RPMI7951 (cell line): Measurements from ENCODE around the gene WDSUB1. TPM values are rescaled to one million over a fixed set of nuclear protein-coding genes. Genes with fewer than 3 reads are reported as not detected.

Experiments
- DNase-seq: peaks from one replicate; pipeline ENCODE4 v3.0.0-alpha.2; 2012; ENCODE audit warnings: low read depth
- total RNA-seq: library from RNA; depleted of rRNA; stranded (reverse); fragments of >200 nt; shearing (Covaris generic); gene quantifications from 2 replicates; pipeline ENCODE4 v1.2.3, GENCODE V29; 2014

Gene WDSUB1
- total RNA-seq, 1 experiment from 2014 or later: 7.3 TPM

- no peak for DNase-seq
These were observed 61.2 kb downstream of the WDSUB1 start for GRCh38 chr2:159225025-159226016.

GRCh38 chr2:159224061-159224813 lies 62.3 kb downstream of the WDSUB1 start:
- no peak for DNase-seq

GRCh38 chr2:159219394-159219998 lies 67.0 kb downstream of the WDSUB1 start:
- no peak for DNase-seq

GRCh38 chr2:159218389-159218788 lies 68.1 kb downstream of the WDSUB1 start:
- DNase-seq: no peak

DNA sequence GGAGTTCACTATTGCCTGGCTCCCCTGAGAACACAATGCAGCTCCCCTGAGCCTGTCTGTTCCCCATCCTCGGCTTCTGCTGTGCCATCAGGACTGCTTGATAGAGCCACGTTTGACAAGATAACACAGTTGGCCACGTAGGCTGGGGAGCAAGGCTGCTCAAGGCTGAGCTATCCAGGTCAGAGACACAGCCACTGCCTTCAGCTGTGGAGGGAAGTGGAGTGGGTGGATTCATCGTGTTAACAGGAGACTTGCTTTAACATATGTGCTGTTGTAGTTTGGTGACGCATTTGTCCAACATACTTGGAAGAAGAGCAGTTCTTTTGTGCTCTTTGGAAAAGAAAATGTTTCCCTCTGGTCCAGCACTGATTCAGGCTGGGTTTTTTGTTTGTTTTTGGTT lies 68.8 kb downstream of the WDSUB1 start:
- no peak for DNase-seq

- no peak for DNase-seq
These were observed 71.4 kb downstream of the WDSUB1 start for GRCh38 chr2:159215116-159215515.

DNA sequence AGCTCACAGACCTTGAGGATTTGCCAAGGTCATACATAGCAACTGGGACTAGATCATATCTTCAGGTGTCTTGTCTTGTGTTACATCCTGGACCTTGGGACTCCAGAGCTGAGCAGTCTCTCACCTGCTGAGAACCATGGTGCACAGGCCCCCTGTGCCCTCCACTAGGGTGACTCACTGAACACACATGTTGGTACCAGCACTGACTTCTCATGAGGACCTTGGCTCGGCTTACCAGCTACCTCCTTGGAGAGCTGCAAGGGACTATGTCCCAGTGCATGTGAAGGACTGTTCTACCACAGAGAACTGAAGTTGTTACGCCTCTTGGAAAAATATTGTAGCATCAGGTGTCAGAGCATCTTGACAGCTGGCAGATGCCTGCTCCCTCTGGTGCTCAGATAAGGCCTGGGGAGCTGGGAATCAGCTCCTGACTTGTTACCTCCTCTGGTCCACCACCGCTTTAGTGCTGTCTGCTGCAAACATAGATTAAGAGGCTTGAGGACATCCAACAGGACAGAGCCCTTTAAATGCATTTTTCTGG lies 72.1 kb downstream of the WDSUB1 start:
- DNase-seq: no peak

- no peak for DNase-seq
These were observed 73.2 kb downstream of the WDSUB1 start for GRCh38 chr2:159213296-159213695.

DNA sequence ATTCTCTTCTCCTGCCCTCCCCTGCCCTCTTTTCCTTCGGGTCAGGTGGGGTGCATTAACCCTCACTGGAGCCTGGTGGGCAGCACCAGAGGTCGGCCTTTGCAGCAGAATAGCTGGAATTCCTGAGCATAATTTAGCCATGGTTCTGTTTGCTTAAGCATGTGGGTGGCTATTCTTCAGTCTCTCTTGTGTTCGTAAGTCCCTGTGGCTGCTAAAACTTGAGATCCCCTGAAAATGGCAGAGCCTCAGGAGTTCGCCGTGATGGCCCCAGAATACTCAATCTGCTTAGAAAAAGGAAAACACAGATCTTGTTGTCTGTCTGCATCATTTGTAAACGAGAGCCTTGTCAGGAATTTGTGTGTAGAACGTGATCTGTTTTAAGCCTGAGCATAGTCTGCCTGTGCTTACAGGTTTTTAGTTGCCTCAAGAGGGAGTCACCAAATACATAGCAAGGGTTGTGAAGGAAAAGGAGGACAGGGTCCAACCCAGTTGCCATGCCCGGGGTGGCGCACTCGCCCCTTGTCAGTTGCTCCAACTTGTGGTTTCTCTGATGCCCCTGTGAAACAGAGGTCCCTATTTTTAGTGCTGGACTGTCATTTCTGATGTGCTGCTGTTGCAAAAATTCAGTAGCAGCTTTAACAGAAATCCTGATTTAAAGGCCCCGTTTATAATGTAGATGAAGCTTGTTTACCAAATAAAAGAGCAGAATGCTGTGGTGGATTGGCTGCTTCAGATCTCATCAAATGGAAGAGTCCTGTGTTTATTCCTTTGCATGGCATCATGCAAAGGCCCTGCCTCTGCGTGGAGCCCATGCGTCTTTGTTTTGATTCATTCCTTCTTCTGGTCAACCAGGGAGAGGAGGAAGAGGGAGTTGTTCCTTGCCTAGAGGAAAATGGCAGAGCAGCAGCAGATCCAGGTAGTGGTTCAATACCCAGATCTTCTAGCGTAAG lies 74.8 kb downstream of the WDSUB1 start:
- DNase-seq: no peak

DNA sequence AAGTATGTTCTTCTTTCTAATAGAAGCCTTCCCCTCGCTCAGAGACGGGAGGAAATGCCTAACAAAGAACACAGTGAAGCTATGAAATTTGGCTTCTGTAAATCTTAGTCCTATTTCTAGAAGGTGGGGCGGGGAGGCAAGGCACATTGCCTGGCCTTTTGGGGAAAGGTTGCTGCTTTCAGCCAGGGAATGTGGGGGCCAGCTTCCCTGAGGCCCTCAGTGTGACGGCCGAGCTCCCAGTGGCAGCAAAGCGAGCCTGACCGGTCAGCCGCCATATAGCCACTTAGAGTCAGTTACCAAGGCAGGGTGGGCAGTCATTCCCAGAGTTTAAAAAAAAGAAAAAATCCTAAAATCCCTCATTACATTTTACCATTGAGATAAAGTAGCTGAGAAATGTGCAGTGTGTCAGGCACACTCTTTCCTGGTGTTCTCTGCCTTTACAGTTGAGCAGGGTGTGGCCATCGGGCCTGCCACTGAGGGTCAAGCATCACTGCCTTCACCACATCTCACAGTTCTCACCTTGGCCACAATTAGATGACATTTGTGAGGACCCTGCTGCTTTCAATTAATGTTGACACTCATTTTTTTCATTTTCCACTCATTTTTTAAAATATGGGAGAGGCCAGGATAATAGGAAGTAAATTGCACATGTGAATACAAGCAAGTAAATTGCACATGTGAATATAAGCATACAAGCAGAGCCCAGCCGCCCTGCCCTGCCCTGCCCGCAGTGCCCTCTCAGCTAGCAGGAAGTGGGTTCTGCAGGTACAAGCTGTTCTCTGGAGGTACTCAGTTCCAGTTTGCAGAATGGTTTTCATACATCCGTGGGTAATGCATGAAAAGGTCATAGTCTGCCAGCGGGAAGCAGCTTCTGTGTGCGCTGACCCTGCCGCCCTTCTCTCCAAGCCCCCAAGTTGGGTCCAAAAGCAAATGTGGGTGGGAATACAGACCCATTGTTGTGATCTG lies 76.9 kb downstream of the WDSUB1 start:
- DNase-seq: no peak

DNA sequence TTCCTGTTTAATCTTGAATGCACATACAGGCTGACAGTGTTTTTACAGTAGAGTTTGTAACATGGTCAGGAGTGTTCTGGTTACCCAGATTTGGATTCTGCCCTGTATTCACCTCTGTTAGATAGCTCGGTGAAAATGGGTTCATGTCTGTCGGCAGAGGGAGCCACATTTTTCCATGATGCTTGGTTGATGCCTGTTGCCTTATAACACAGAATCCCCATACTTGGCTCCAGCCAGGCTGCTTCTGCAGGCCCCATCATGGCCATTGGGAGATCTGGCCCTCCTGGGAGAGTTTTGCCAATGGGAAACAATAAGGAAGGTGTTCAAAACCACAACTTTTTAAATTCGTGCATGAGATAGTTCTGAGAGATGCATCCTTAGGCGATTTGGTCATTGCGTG lies 78.1 kb downstream of the WDSUB1 start:
- peak; percentile 17 for DNase-seq

DNA sequence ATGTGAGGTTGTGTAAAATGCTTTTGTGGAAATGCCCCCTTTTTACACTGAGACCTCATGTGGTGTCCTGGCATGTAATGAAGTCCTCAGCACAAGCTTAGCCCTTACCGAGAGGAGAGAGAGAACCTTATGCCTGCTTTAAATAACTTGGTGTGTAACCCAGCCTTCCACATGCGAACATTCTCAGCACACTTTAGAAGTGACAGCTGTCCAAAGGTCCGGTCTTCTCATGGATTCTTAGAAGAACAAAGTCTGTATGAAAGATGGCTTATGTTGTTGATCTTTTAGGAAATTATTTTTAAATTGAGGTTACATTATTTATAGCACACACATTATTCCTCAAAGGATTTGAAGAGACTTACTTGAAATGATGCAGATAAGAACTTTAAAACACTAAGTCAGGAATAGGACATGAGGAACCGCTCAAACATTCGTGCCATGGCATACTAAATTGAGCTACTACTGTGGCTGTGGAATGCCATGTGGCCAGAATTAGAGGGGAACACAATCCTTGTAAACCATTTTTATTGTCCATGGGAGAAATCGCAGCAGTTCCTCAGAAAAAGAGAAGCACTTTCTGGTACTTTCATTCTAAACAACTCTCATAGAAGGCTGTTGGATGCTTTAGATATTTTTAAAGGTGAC lies 79.6 kb downstream of the WDSUB1 start:
- no peak for DNase-seq

- no peak for DNase-seq
These were observed 81.9 kb downstream of the WDSUB1 start for GRCh38 chr2:159204381-159205144.

GRCh38 chr2:159202568-159203071 lies 83.9 kb downstream of the WDSUB1 start:
- peak; percentile 95 for DNase-seq

DNA sequence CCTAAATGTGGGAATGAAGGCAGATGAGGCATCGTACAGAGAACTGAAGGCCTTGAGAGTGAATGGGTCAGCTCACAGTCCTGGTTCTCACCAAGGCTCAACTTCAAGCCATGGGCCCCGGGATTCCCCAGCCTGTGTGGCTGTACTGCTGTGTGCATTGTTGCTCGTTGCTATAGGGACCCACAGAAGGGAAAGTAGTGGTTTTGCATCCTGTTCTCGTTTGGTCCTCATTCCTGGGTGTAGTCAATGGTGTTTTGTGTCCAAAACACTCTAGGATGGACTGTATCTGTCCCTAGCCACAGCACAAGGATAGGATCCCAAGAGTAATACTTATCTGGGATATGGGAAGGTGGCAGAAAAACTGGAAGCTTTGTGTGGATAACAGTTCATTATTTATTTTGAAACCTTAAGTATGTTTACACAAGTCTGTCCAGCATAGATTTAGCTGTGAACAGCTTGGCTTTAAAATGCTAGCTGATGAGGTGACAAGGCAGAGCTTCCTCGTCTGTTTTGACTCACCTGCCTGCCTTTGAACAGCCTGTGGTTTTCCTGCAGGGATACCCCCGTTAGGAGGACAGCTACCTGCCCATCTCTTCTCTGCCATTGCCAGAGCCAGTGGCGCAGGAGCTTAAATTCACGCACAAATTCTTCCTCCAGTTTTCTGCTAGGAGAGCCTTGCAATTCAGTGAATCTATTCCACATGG lies 85.0 kb downstream of the WDSUB1 start:
- peak; percentile 45 for DNase-seq

DNA sequence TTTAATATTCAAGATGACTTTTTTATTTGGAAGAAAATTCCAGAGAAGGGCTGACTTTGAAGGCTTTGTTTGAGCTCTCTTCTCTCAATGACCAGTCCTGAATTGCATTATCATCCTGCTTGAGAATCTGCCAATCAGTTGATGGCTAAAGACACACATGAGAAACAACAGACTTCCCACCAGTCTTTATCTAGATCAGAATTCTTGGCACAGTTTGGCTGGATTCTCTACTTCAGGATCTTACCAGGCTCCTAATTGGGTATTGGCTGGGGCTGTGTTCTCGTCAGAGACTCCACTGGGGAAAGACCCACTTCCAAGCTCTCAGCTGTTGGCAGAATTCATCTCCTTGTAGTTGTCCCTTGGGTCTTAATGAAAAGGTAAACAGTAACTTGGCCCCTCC lies 86.0 kb downstream of the WDSUB1 start:
- DNase-seq: no peak

DNA sequence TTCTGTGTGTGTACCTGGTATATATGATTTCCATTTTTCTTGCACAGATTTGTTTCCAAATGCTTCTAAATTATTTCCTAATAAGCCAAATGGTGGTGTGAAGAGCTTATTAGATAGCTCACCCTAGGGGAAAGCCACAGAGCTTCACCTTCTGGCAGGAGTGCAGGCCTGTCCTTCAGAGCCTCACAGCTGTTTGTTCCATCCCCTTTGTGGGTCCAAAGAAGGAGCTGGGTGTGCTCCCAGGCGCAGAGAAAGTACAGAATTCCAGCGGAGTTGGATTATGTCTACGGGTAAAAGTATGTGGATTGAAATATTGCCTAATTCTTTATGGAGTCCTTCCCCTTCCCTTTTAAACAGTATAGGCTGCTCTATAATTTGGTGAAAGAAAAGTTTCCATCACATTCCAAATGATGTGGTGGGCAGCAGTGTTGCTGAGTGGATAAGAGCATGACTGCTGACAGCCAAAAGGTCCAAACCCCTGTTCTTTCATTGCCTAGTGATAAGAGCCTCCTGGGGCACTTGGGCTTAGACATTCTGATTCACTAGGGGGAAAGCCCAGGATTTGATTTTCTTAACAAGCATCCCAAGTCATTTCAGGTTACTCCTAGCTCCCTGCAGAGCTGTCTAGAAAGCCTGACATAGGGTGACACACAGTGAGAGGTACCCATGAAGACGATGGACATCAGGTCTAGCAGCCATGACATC lies 86.6 kb downstream of the WDSUB1 start:
- DNase-seq: no peak
